ENCODE results near the gene SLC38A2.

GRCh38 chr12:46402941-46403718 is 30.6 kb upstream of the SLC38A2 start:
- TF ChIP-seq PKNOX1 (IDR thresholded peaks at IDR 0.05) (no peak), SP1 (IDR thresholded peaks at IDR 0.05) (no peak), NFRKB (IDR thresholded peaks at IDR 0.05) (no peak), ELF4 (IDR thresholded peaks at IDR 0.05) (no peak), SUZ12 (IDR thresholded peaks at IDR 0.05) (no peak), FOXM1 (IDR thresholded peaks at IDR 0.05; ENCODE audit: borderline replicate concordance) (no peak), ARNT (IDR thresholded peaks at IDR 0.05) (no peak)
